HL-60 (cell line): ENCODE data around the gene PARD6G.

ENCODE experiments used
- DNase-seq, 2 experiments: peaks; one replicate each; pipeline ENCODE4 v3.0.0-alpha.2; 2010 to 2020; ENCODE audit warnings: low read depth in 1 of 2, low spot score in 1 of 2
- H3K27ac ChIP-seq: fragments of 250-450 bp; sonication (Bioruptor Pico); replicated peaks from 2 replicates; pipeline ENCODE4 v1.5.1; 2020; ENCODE audit warnings: mild to moderate bottlenecking, moderate library complexity
- H3K27me3 ChIP-seq: fragments of 250-450 bp; sonication (Bioruptor Pico); 2 replicates; pipeline ENCODE4 v1.5.1; 2021; ENCODE audit warnings: mild to moderate bottlenecking, moderate library complexity; ENCODE audit not compliant: insufficient read depth, poor library complexity, severe bottlenecking
- H3K4me3 ChIP-seq: replicated peaks from 2 replicates; pipeline ENCODE4 v1.5.1; 2011; ENCODE audit warnings: mild to moderate bottlenecking, control low read depth, low read length; ENCODE audit not compliant: insufficient read depth
- GABPA ChIP-seq: IDR thresholded peaks from 2 replicates; pipeline ENCODE4 v1.6.1; 2012; ENCODE audit warnings: low read depth
- POLR2AphosphoS5 ChIP-seq: IDR thresholded peaks from 2 replicates; pipeline ENCODE4 v1.6.1; 2012; ENCODE audit warnings: low read depth
- SPI1 ChIP-seq: IDR thresholded peaks from 2 replicates; pipeline ENCODE4 v1.6.1; 2012; ENCODE audit warnings: low read depth, mild to moderate bottlenecking, borderline replicate concordance
- TF ChIP-seq, protein P1 (sequence below): IDR thresholded peaks from 2 replicates; pipeline ENCODE4 v1.6.1; 2012; ENCODE audit warnings: low read depth; ENCODE audit not compliant: insufficient replicate concordance
- TF ChIP-seq, protein P2 (sequence below): IDR thresholded peaks from one replicate; pipeline ENCODE4 v1.5.1; 2011; ENCODE audit warnings: low read length, control low read depth, inconsistent platforms; ENCODE audit not compliant: insufficient read depth

The PARD6G gene

DNA sequence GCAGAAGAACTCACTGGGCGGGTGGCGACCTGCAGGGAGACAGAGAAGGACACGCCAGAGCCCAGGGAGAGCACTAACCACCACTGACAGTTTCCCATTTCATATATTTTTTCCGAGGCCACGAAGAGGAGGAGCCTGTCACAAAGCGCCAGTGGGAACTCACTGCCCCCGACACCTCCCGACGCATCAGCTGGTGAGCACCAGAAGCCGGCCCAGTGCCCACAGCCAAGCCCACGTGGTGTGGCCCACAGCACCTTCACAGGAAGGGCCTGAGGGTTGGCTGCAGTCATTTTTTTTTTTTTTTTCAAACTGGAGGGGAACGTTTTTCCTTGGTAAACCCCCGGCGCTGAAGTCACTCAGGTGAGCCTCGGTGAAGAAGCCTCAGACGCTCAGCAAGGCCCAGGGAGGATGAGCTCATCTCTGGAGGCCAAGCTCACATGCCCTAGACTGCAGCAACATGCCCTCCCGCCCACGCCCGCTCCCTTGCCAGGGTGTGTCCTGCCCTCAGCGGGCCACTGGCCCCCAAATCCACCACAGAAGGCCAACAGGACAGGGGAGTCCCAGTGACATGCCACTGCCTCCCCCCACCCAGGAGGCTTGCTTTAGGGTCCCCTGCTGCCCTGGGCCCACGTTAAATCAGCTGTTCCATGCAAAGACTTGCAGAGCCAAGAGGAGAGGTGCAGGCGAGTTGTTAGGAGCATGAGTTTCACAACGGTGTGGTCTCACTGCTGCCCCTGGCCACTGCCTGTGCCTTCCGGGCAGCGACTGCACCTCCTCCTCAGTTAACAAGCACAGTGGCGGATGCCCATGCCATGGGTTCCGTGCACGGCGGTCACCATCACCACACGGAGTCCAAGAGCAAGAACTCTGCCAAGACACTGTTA, 68.1 kb downstream of the PARD6G start:
- no peak overlapping the region for H3K27ac ChIP-seq
- TF ChIP-seq GABPA (no peak), POLR2AphosphoS5 (no peak), SPI1 (no peak)
- TF ChIP-seq, protein P1, sequence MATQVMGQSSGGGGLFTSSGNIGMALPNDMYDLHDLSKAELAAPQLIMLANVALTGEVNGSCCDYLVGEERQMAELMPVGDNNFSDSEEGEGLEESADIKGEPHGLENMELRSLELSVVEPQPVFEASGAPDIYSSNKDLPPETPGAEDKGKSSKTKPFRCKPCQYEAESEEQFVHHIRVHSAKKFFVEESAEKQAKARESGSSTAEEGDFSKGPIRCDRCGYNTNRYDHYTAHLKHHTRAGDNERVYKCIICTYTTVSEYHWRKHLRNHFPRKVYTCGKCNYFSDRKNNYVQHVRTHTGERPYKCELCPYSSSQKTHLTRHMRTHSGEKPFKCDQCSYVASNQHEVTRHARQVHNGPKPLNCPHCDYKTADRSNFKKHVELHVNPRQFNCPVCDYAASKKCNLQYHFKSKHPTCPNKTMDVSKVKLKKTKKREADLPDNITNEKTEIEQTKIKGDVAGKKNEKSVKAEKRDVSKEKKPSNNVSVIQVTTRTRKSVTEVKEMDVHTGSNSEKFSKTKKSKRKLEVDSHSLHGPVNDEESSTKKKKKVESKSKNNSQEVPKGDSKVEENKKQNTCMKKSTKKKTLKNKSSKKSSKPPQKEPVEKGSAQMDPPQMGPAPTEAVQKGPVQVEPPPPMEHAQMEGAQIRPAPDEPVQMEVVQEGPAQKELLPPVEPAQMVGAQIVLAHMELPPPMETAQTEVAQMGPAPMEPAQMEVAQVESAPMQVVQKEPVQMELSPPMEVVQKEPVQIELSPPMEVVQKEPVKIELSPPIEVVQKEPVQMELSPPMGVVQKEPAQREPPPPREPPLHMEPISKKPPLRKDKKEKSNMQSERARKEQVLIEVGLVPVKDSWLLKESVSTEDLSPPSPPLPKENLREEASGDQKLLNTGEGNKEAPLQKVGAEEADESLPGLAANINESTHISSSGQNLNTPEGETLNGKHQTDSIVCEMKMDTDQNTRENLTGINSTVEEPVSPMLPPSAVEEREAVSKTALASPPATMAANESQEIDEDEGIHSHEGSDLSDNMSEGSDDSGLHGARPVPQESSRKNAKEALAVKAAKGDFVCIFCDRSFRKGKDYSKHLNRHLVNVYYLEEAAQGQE: no peak
- TF ChIP-seq, protein P2, sequence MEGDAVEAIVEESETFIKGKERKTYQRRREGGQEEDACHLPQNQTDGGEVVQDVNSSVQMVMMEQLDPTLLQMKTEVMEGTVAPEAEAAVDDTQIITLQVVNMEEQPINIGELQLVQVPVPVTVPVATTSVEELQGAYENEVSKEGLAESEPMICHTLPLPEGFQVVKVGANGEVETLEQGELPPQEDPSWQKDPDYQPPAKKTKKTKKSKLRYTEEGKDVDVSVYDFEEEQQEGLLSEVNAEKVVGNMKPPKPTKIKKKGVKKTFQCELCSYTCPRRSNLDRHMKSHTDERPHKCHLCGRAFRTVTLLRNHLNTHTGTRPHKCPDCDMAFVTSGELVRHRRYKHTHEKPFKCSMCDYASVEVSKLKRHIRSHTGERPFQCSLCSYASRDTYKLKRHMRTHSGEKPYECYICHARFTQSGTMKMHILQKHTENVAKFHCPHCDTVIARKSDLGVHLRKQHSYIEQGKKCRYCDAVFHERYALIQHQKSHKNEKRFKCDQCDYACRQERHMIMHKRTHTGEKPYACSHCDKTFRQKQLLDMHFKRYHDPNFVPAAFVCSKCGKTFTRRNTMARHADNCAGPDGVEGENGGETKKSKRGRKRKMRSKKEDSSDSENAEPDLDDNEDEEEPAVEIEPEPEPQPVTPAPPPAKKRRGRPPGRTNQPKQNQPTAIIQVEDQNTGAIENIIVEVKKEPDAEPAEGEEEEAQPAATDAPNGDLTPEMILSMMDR: no peak
- H3K27me3 ChIP-seq: no peaks in the 10 kb centered on the region
- no peak overlapping the region for H3K4me3 ChIP-seq
- no peak for DNase-seq

DNA sequence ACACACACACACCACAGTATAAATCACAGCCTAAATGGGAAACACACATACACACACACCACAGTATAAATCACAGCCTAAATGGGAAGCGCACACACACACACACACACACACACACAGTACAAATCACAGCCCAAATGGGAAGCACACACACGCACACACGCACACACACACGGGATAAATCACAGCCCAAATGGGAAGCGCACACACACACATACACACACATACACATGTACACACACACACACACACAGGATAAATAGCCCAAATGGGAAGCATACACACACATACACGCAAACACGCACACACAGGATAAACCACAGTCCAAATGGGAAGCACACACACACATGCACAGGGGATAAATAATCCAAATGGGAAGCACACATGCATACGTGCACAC, 70.2 kb downstream of the PARD6G start:
- no peak for TF ChIP-seq POLR2AphosphoS5
- TF ChIP-seq, protein P2: no peak
- TF ChIP-seq GABPA: no peak
- TF ChIP-seq, protein P1: no peak
- no peak for TF ChIP-seq SPI1
- Histone ChIP-seq H3K4me3 (no peak overlapping the region), H3K27ac (no peak overlapping the region), H3K27me3 (no peaks in the 10 kb centered on the region)
- no peak for DNase-seq

DNA sequence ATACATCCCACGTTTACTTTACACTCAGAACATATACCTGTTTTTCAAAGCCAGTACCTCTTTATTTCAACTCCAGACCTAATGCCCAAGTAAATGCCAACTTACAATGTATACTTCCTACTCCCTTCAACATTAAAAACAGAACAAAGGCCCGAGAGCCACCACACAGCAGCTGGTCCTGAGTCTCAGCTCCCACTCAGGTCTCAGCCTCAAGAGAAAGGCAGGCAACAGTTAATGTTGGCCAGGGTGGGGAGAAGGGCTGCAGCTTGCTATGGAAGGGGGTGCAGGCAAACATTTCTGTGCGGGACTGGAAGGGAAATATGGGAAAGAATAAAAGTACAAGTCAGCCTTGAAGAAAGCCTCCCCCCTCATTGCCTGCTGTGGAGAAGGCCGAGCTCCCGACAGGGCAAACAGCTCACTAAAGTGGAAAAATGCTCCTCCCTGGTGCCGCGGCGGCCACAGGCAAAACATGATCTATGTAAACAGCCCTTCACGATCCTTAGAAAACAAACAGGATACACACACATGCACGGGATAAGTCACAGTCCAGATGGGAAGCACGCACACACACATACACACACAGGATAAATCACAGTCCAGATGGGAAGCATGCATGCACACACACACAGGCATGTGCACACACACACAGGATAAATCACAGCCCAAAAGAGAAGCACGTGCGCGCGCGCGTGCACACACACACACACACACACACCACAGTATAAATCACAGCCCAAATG, 70.8 kb downstream of the PARD6G start:
- Histone ChIP-seq H3K4me3 (no peak overlapping the region), H3K27ac (no peak overlapping the region), H3K27me3 (peaks cover 3% of the 10 kb centered on the region)
- no peak for DNase-seq
- TF ChIP-seq, protein P1: no peak
- no peak for TF ChIP-seq SPI1
- TF ChIP-seq, protein P2: no peak
- TF ChIP-seq GABPA: no peak
- TF ChIP-seq POLR2AphosphoS5: no peak
